HG02970 (cell line): ENCODE data around the gene MFSD6.

ENCODE experiments used
- ATAC-seq: cut with Tn5 transposase; IDR thresholded peaks from one replicate; pipeline ENCODE4 v1.9.1; 2021; ENCODE audit warnings: mild to moderate bottlenecking, moderate library complexity, moderate number of reproducible peaks; ENCODE audit not compliant: unreplicated experiment, low FRiP score

The MFSD6 gene

GRCh38 chr2:190432567-190433231 is 24.5 kb downstream of the MFSD6 start:
- no peak for ATAC-seq

- no peak for ATAC-seq
Observed at GRCh38 chr2:190435031-190435670, 27.0 kb downstream of the MFSD6 start.

- no peak for ATAC-seq
Observed at GRCh38 chr2:190436557-190436956, 28.4 kb downstream of the MFSD6 start.

- ATAC-seq, result no peak
Observed at GRCh38 chr2:190440113-190440512, 32.0 kb downstream of the MFSD6 start.

DNA sequence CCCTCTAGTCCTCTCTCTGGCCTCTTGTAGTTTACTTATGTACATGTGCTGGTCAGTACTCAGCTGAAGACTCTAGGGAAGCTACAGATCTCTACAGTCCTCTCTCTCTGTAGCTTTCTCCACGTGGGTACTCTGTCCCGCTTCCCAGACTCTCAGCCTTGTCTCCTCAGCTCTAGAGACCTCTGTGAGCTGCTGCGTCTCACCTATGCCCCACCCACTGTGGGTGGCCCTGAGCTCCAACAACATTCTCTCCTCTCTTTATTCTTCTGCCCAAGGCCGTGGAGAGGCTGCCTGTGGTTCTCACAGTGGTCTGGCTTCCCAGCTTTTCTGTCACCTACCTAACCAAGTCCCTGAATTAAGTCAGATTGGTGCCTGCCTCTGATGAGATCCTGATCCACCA is 33.4 kb downstream of the MFSD6 start:
- ATAC-seq, result no peak

DNA sequence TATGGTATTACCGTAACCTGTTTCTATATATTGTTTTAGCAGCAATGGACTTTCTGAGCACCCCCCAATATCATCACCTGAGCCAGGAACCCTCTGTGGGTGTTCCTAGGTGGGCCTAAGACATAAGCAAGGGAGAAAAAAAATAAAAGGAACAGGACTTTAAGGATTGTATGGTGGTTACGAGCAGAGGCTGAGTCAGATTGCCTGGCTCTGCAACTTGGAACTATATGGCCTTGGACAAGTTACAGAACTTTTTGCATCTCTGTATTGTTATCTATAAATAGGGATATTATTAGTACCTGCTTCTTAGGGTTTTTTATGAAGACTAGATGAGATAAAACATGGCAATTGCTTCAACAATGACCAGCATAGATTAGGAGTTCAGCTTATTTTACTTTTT is 34.9 kb downstream of the MFSD6 start:
- no peak for ATAC-seq

DNA sequence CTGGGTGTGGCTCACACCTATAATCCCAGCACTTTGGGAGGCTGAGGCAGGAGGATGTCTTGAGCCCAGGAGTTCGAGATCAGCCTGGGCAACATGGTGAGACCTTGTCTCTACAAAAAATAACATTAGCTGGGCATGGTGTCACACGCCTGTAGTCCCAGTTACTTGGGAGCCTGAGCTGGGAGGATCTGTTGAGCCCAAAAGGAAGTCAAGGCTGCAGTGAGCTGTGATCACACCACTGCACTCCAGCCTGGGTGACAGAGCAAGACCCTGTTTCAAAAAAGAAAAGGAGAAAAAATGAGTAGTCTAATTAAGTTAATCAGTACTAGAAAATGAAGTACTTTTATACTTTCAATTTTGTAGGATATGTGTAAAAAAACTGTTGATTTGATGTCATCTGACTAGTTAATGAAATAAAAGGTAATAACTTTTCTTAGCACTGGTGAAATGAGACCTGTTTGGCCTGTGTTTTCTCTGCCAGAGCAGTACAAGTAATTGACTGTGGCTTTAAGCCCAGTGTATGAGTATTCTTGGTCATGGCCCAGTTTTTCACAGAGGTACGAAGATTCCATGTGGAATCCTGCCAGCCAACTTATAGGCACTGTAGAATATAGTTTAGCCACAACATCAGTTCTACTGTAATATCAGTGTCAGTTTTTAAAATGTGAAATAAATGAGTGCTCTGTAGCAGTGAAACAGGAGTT is 35.8 kb downstream of the MFSD6 start:
- no peak for ATAC-seq

DNA sequence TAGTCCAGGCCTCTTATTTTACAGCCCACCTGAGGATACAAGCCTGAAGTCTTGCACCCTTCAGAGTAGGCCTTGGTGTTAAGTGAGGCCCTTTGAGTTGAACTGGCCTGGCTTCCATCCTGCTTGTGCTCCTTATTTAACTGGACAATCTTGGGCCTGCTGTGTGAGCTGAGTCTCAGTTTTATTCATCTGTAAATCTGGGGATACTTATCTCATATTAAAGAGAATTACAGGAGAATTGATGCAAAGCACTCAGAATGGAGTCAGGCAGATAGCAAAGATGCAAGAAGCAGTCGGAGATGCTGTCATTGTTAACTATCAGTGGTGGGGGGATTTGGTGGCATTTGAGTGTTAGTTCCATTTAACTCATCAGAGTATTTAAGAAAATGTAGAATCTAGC is 36.8 kb downstream of the MFSD6 start:
- no peak for ATAC-seq

GRCh38 chr2:190446193-190446592 is 38.0 kb downstream of the MFSD6 start:
- ATAC-seq, result no peak

- ATAC-seq, result no peak
Observed at GRCh38 chr2:190446750-190447516, 38.8 kb downstream of the MFSD6 start.

DNA sequence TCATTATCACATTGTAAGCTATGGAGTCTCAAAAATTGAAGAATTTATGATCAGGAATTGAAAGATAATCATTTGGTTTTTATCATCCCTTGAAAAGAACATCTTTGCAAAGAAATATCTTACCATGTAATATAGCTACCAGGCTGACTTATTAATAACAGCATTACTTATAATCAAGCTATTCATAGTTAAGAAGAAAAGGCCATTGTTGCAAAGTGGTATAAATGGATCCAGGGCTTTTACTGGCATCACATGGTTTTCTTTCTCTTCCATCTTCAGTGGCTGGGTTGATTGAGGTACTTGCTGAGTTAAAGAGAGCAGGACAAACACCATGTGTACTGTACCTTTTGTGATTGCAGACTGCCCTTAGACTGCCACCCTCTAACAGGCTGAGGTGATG is 39.6 kb downstream of the MFSD6 start:
- no peak for ATAC-seq

GRCh38 chr2:190449925-190450324 is 41.8 kb downstream of the MFSD6 start:
- no peak for ATAC-seq

- ATAC-seq, result no peak
Observed at GRCh38 chr2:190450363-190450762, 42.2 kb downstream of the MFSD6 start.

DNA sequence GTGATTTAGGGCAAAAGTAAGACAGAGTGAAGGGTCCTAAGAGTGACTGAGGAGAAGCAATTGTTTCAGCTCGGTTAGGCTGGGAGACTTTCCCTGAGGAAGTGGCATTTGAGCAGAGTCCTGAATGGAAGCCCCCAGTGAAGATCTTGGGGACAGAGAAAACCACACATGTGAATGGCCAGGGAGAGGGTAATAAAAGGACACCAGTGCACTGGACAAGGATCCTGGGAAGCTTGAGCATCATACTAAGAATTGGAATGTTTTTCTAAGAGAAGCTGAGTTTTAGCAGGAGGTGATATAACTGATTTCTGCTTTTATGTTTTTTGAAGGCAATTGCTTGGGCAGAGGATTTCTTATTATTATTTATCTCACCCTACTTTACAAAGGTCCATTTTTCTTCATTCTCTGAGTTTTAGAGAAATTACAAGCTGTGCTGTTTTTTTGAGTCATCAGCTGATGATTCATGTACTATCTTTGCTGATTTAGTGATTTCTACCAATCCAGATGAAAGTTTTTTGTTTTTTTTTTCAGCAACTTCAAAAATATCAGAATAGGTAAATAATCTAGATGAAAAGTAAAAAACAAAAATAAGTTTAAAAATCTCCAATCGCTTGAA is 43.5 kb downstream of the MFSD6 start:
- ATAC-seq, result no peak

- no peak for ATAC-seq
Observed at GRCh38 chr2:190452433-190452832, 44.3 kb downstream of the MFSD6 start.

GRCh38 chr2:190454795-190455194 is 46.6 kb downstream of the MFSD6 start:
- no peak for ATAC-seq

DNA sequence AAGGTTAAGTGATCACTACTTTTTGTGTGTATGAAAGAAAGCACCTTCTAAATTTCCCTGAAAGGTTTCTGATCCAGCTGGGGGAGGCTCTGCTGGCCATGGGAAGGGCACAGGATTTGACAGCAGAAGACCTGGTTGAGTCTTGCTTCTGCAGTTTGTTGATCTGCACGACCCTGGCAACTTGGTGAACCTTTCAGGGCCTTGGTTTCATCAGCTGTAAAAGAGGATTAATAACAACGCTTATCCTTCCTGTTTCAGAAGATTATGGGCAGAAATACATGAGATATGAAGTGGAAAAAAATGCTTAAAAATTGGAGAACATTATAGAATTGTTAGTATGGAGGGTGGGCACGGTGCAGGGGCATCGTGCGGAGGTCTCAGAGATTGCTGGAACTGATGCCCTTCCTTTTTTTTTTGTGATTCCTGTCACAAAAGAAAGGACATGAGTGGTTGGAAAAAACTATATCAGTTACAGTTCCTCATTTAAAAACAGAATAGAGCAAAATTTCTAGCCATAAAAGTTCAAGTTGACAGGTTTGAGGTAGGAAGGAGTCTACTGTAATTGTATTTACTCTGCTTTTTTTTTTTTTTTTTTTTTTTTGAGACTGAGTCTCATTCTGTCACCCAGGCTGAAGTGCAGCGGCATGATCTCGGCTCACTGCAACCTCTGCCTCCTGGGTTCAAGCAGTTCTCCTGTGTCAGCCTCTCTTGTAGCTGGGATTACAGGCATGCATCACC is 47.4 kb downstream of the MFSD6 start:
- no peak for ATAC-seq

GRCh38 chr2:190456833-190457232 is 48.7 kb downstream of the MFSD6 start:
- no peak for ATAC-seq

GRCh38 chr2:190457256-190457655 is 49.1 kb downstream of the MFSD6 start:
- ATAC-seq, result no peak
